Measurements from ENCODE around the gene TMEM263.

The TMEM263 gene

DNA sequence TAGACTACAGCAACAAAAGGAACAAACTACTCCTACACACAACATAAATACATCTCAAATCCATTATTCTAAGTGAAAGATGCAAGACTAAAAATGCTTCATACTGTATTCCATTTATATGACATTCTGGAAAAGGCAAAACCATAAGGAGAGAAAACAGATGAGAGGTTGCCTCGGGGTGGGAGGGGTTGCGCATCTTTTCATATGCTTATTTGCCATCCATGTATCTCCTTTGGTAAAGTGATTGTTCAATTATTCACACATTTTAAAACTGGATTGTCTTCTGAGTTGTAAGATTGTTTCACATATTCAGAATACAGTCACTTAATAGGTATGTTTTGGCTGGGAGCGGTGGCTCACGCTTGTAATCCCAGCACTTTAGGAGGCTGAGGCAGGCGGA lies 5.1 kb upstream of the TMEM263 start:
- no peak for DNase-seq

DNA sequence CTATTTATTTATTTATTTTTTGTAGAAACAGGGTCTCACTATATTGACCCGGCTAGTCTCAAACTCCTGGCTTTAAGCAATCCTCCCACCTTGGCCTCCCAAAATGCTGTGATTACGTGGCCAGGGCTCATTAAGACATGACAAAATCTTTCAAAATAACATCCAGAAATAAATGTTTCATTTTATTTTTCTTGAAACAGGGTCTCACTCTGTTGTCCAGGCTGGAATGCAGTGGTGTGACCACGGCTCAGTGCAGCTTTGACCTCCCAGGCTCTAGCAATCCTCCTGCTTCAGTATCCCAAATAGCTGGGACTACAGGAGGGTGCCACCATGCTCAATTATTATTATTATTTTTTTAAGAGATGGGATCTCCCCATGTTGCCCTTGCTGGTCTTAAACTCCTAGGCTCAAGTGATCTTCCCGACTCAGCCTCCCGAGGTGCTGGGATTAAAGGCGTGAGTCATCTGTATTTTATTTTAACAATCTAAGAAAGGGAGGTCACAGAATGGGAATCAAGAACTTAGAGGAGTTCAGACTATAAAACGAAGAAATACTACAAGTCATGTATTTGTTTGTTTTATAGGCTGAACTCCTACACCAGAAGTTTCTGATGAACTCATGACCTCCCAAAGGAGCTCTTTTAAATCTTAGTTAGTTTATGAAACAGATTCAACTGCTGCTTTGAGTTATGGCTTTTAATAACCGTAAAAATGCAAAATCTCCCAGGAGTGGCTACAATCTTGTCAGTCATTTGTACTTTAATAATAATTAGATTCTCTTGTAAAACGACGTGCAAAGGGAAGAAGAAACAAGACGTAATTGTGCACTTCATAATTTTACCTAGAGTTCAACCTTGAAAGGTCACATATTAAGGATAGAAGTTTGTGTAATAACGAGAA lies 2.1 kb upstream of the TMEM263 start:
- DNase-seq = no peak

DNA sequence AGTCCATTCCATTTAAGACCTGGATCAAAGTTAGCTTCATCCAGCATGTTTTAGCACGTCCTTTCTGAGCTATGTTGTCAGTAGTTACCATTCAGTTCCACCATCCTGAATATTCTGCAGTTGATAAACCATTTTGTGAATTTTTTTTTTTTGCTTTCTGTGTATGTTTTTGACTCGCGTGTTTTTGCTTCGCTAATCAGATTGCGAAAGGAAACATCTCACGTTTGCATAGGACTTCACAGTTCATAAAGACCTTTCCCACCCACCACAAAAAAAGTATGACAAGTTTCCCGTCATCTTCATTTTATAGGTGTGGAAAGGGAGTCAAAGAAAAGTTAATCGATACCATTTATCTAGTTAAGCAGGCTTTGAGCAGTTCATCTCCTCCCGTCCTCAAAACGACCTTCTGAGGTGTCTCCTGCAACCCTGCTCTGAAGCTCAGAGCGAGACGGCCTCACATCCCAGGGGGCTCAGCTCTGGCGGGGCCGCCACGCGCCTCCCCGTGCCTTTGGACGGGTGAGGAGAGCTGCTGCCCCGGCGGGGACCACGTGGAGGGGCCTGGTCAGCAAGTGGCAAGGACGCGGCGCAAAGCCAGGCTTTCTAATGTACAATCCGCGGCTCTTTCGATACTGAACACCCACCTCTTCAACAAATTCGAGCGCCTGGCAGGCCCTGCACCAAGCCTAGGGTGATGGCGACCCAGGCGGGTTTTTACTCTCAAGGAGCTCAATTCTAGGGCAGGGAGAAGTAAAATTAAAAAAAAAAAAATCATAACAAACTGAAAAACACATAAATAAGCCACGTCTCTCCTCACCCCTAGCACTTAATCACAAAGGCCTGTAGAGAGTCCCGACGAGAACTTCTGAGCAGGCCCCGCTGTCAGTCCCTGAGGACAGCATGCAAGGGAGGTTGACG lies 988 bp upstream of the TMEM263 start:
- DNase-seq = peak; percentile 12

DNA sequence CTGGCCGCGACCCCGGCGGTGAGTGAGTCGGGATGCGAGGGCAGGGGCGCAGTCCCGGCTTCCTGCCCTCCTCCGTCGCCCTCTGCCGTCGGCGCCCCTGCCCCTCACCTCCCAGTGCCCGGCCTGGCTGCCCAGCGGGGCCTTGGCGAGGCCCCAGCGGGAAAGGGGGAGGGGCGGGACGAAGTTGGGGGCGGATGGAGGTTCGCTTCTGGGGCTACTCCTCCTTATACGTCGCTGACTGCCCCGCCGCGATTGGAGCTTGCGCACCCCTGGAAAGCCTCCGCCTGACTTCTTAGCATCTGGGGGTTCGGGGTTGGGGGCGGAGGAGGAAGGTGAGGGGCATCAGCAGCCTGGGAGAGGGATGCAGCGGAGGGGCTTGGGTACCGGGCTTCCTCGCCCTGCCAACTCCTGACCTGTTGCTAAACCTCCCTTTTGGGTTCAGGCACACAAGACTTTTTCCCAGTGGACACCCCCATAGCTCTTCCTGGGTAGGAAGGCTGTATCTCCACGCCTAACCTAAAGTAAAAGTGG lies 406 bp downstream of the TMEM263 start:
- peak; percentile 59 for DNase-seq

DNA sequence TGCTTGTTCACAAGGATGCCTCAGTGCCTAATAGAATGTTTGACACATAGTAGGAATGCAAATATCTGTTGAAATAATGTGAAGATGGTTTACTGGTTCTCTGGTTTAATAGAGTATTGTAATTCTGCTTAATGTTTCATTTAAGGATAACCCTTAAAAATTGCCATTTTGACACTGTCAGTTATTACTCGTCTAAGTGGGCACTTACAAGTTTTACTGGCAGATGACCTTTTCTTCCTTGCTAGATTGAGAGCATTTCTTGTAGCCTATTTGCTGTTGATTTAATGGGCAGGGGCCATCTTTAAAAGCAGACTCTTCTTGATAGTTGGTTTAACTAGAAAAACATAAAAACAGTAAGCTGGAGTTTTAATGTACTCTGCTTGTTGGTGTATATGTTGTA lies 1.9 kb downstream of the TMEM263 start:
- no peak for DNase-seq

DNA sequence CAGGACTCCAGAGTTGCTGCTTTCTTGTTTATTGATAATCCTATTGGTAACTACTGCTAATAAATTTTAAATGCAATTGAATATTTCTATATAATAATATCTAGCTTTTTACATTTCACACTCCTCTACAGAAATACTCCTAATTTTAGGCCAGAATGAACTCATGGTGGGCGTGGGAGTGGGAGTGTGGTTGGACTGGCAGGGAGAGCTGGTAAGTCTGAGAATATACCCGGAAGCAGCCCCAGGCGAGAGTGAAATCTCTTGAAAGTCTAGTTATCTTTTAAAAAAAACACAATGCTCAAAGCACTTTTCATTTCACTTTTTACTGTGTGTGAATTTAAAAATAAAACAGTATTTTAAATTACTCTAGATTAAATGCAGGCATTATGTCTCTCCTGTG lies 4.7 kb downstream of the TMEM263 start:
- no peak for DNase-seq

DNA sequence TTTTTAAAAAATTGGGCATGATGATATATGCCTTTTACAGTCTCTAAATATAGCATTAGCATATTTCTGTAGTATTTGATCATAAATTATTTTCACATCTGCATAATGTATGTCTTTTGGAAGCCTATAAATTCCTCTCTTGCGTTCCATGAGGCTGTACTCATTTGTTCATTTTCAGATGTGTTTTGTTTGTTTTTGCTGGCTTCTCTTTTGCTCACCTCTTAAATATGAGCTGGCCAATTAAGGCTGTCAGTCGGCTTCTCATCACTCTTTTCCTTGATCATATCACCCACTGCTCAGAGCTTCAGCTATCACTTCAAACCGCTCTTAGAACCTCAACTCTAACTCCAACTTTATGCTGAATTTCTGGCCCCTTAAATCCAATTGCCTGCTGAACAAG lies 6.6 kb downstream of the TMEM263 start:
- no peak for DNase-seq

DNA sequence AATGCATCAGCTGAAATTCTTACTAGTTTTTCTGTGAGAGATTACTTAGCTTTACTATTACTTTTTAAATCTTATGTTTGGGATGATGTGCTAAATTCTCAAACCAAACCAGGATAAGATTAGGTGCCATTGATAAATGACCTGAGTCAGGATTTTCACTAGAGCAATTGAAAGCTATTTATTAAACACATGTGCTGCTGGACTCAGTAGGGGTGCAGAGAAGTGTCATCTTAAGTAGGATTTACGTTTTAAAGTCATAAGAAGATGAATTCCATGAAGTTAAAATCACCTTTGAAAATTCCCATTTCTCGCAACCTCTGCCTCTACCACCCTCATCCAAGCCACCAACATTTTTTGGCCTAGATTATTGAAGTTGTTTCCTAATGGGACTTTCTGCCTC lies 8.8 kb downstream of the TMEM263 start:
- no peak for DNase-seq

DNA sequence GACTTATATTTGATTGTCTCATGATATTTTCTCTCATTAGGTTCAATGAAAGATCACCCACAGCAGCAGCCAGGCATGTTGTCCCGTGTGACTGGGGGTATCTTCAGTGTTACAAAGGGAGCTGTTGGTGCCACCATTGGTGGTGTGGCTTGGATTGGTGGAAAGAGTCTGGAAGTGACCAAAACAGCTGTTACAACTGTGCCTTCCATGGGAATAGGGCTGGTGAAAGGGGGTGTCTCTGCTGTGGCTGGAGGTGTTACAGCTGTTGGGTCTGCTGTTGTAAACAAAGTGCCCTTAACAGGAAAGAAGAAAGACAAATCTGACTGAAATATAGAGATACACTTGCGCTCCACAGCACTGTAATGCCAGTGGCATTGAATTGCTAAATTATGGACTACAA lies 15.4 kb downstream of the TMEM263 start:
- no peak for DNase-seq

DNA sequence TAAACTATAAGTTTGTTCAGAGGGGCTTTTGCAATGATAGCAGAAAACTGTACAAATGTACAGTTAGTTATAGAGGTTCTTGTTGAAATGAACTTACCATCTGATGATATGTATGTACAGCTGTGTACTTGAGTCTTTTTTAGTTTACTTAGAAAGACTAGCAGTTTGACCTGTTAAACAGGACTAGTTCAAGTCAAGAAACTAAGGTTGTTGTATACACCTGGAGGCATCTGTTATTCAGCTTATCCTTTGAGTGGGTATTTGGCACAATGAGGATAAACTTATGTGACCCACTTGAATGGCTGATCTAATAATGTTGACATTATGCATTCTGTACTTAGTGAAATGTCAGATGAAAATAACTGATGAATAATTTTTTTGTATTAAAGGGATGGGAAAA lies 17.8 kb downstream of the TMEM263 start:
- DNase-seq = no peak

DNA sequence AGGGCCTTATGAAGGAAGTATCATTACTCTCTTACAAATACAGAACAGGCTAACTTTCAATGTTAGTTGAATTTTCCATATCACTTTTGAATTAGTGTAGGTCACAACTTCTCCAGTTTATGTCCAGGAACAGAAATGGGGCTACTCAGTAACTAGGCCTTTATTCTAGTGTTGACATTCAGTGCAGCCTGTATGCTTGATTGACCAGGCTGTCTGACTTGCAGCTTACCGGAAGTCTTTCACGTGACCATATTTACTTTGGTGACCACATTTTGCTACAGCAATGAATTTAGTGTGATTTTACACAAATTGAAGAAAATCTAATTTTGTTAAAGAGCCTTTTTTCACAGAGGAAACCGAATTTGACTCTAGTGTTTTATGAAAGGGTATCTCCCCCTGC lies 18.8 kb downstream of the TMEM263 start:
- no peak for DNase-seq

DNA sequence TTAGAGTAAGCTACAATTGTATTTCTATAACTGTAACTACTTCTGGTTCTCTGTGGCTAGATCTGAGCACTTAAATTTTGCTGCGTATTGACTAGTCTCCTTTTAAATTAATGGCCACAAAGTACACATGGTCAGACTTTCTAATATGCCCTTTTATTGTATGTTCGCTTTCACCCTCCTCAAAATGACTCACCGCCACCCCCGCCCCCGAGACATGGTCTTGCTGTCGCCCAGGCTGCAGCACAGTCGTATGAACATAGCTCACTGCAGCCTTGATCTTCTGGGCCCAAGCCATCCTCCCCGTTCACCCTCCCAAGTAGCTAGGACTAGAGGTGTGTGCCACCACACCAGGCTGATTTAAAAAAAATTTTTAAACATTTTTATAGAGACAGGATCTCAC lies 19.4 kb downstream of the TMEM263 start:
- DNase-seq = no peak

DNA sequence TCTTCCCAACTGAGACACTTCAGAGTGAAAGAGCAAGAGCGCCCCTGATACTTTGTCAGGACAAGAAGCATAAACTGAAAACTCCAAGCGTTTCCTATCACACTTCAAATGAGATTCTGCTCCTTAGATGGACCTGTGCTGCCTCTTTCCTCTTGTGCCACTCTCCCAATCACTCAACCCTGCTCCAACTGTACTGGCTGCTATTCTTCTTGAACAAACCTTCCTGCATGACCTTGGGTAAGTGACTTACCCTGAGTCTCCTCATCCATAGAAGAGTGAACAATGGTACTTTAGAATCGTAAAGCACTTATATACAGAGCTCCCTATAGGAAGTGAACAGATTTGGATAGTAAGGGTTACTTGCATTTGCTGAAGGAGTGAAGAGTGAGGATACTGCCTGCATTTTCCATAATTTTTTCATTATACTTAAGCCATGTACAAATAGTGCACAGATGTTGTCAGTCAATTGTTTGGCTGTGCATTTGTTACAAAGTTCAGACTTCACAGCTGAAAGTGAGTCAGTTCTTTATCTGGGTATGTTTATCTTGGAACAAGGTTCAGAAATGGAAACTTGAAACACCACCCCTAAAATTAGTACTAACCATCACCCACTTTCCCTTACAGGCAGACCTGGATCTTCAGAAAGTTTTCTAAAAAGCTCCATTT lies 20.4 kb downstream of the TMEM263 start:
- no peak for DNase-seq

DNA sequence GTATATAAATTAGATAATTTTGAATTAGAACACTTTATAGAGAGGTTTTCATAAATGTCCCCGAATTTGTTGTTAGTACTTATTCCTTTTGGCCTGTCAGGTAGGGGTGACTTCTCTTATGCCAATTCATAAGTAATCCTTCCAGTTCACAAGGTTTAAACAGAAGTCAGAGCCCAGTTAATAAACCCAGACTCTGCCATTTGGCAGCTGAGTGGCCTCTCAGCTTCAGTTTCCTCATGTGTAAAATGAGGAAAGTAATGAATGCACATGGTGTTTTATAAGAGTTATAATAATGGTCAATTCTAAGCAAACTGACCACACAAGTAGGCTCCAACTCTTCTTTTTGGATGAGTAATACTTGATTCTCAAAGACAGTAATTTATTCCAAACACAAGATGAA lies 21.0 kb downstream of the TMEM263 start:
- DNase-seq = no peak

DNA sequence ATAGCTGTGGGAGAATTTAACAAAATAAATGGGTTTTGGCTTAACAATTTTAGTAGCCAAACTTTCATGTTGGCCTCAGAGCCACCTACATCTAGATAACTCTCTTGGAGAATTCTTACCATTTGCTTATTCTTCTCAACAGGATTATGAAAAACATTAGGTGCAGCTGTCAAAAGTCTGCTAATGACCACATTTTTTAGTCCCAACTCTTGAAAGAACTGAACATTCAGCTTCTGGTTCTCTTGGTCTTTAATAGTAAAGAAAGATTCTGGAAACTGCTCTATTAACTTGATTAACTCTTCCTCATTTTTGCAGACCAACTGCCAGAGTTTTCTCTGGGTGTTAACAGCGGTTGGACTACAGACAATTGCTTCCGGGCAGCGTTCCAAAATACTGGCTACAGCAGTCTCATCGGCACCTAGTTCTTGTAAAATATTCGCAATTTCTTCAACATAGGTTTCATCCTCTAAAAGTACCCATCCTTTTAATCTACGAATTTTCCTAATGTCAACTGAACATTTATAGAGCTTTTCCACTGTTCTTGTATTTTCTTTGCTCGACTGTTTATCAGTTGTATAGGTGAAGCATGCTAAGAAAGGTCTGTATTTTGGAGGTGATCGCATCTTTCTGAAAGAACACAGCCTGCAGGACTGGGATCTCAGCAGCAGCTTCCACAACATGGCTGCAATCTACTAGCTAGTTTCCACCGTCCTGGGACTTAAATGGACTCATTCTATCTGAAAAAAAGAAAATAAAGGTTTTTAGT lies 22.5 kb downstream of the TMEM263 start:
- no peak for DNase-seq

DNA sequence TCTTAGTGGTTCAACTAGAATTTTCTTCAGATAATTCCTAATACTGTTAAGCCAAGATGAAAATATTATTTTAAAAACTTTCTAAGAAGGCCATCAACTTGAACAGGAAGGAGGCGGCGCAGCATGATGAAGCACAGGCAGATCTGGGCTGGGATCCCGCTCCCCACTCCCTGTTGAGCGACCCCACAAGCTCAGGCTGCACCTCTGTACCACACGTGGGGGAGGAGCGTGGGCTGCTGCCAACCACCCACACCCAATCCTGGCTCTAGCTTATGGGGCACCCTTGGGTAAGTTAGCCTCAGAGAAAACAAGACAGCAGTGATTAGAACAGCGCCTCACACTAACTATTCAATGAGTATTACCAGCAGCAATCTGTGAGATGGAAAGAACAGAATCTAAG lies 25.2 kb downstream of the TMEM263 start:
- DNase-seq = no peak

DNA sequence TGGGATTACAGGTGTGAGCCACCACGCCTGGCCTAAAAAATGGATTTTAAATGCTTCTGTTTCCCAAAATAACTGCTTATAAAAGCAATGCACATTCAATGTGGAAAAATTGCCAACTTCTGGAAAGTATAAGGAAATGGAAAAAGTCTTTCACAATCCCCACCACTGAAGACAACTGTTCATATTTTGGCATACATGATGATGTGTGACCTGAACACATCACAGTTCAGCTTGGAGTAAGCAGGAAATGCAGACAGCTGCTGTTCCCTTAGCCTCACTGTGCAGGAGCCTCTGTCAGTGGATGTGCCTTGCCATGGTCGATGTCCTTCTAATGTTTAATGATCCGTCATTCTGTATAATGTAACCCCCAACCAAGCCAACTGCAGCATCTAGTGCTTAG lies 26.1 kb downstream of the TMEM263 start:
- no peak for DNase-seq

DNA sequence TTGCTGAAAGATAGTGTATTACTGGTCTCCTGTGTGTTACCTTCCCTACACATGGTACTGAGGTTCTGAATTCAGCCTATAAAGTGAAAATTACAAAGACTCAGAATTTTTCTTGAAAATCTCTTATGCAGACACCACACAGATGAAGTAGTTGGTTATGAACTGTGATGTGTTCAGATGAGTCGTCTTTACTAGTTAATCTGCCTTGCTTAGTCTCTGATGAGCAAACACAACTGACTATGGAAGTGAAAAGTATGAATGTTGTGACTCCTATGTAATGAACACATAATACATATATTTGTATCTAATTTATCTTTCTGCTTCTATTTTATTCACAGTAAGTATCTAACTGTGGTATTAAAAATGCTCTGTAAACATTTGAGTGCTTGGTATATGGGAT lies 26.5 kb downstream of the TMEM263 start:
- no peak for DNase-seq

DNA sequence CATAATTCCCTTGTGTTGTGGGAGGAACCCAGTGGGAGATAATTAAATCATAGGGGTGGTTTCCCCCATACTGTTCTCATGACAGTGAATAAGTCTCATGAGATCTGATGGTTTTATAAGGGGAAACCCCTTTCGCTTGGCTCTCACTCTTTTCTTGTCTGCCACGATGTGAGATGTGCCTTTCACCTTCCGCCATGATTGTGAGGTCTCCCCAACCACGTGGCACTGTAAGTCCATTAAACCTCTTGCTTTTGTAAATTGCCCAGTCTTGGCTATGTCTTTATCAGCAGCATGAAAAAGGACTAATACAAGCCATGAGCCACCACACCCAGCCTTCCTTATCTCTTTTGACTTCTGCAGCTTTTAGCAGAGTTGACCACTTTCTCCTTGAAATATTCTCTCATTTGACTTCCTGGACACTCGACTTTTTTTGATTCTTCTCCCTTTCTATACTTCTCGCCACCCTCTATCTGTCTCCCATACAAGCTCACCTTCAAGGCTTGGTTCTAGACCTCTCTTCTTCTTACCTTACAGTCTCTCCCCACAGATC lies 29.0 kb downstream of the TMEM263 start:
- DNase-seq = peak; percentile 14

DNA sequence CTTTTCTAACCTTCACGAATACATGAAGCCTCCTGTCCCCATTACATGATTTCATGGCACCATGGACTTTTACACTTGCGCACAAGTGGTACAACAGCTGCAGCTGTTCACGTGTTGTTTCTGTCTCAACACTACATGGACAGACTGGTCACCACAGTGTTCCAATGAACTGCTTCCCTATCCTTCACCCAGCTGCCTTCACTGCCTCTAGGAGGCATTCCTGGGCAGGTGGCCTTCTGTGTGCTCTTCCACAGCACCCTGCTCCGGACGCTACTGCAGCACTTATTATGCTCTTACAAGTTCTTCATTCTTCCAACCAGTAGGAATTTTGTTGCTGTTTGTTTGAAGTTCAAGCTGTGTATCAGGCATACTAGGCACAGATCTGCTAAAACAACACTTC lies 29.8 kb downstream of the TMEM263 start:
- no peak for DNase-seq

DNA sequence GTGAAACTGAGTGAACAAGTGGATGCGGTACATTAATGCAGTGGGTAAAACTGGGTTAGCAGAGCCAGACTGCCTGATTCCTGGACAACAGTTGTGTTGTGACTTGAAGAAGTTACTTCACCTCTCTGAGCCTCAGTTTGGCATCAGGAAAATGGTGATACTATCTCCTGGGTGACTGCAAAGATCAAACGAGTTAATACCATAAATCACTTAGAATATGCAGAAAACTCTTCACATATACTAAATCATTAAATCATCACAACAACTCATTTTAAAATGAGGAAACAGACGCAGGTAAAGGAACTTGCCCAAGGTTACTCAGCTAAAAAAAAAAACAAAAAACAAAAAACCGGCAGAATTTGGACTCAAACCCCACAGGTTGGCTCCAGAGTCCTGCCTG lies 30.4 kb downstream of the TMEM263 start:
- DNase-seq = no peak
